SK-N-SH (cell line): Measurements from ENCODE around the gene MFAP2. TPM values are rescaled to one million over a fixed set of nuclear protein-coding genes. Genes with fewer than 3 reads are reported as not detected.
A peak's percentile ranks its signal among the peaks of the same experiment; 100 is the strongest.

ENCODE experiments used
- CTCF ChIA-PET: fragments of 300-600, 350-600 bp; formaldehyde crosslinking; extraction: SDS; loops from one replicate; lab custom pipeline; 2021; lab: Yijun Ruan, JAX
- POLR2A ChIA-PET: fragments of 350-600 bp; sonication (Branson Sonifier 250); formaldehyde crosslinking; extraction: SDS; loops from one replicate; lab custom pipeline; 2020; ENCODE audit warnings: antibody characterized with exemption, inconsistent platforms; lab: Yijun Ruan, JAX
- DNase-seq: peaks from one replicate; pipeline ENCODE4 v3.0.0; 2012
- H2AFZ ChIP-seq: fragments of 200-600 bp; sonication (generic); 2 replicates; pipeline ENCODE4 v1.8.1; 2016; ENCODE audit warnings: antibody characterized with exemption, mild to moderate bottlenecking, low read depth
- H3F3A ChIP-seq: fragments of 200-600 bp; sonication (generic); replicated peaks from 2 replicates; pipeline ENCODE3; 2016; ENCODE audit warnings: antibody characterized with exemption, mild to moderate bottlenecking; ENCODE audit not compliant: insufficient read depth
- H3K27ac ChIP-seq, 2 experiments: fragments of 200-500 bp in 1 of 2; fragments of 200-600 bp in 1 of 2; sonication (Bioruptor generic) in 1 of 2; sonication (generic), shearing (Covaris generic) in 1 of 2; 2 replicates each; pipeline versions ENCODE4 v1.5.1 to v1.6.1; 2014 to 2016; ENCODE audit warnings: low read depth in 2 of 2, inconsistent platforms in 1 of 2, low read length in 1 of 2, mild to moderate bottlenecking in 1 of 2, mixed read lengths in 1 of 2
- H3K27me3 ChIP-seq: fragments of 200-600 bp; sonication (generic), shearing (Covaris generic); 2 replicates; pipeline ENCODE4 v1.6.1; 2016; ENCODE audit warnings: mixed run types; ENCODE audit not compliant: insufficient read depth
- H3K36me3 ChIP-seq, 2 experiments: fragments of 200-500 bp in 1 of 2; fragments of 200-600 bp in 1 of 2; sonication (Bioruptor generic) in 1 of 2; sonication (generic) in 1 of 2; replicated peaks in 1 of 2; 2 replicates each; pipeline versions ENCODE3 to v1.5.1; 2014 to 2016; ENCODE audit warnings: low read length in 1 of 2, mild to moderate bottlenecking in 1 of 2; ENCODE audit not compliant: insufficient read depth in 2 of 2, control insufficient read depth in 1 of 2
- H3K4me1 ChIP-seq, 2 experiments: fragments of 200-500 bp in 1 of 2; fragments of 200-600 bp in 1 of 2; sonication (Bioruptor generic) in 1 of 2; sonication (generic), shearing (Covaris generic) in 1 of 2; 2 replicates each; pipeline versions ENCODE4 v1.5.1 to v1.6.1; 2014 to 2016; ENCODE audit warnings: low read depth in 1 of 2, low read length in 1 of 2, mixed run types in 1 of 2; ENCODE audit not compliant: insufficient read depth in 2 of 2, control insufficient read depth in 1 of 2
- H3K4me2 ChIP-seq: fragments of 200-600 bp; sonication (generic), shearing (Covaris generic); 2 replicates; pipeline ENCODE4 v1.6.1; 2017; ENCODE audit warnings: mixed run types
- H3K4me3 ChIP-seq, 2 experiments: fragments of 200-500 bp in 1 of 2; fragments of 200-600 bp in 1 of 2; sonication (Bioruptor generic) in 1 of 2; sonication (generic), shearing (Covaris generic) in 1 of 2; 2 replicates each; pipeline versions ENCODE4 v1.5.1 to v1.8.1; 2014 to 2016; ENCODE audit warnings: low read depth in 2 of 2, inconsistent platforms in 1 of 2, low read length in 1 of 2, mild to moderate bottlenecking in 1 of 2, mixed read lengths in 1 of 2, moderate library complexity in 1 of 2
- H3K79me2 ChIP-seq: fragments of 200-600 bp; sonication (generic); 2 replicates; pipeline ENCODE4 v1.8.1; 2017; ENCODE audit warnings: mild to moderate bottlenecking; ENCODE audit not compliant: insufficient read depth
- H3K9ac ChIP-seq: fragments of 200-600 bp; sonication (generic); 2 replicates; pipeline ENCODE4 v1.6.1; 2017; ENCODE audit warnings: mixed run types
- H3K9me2 ChIP-seq: fragments of 200-600 bp; sonication (generic); 2 replicates; pipeline ENCODE4 v1.6.1; 2017; ENCODE audit warnings: mixed run types
- H3K9me3 ChIP-seq: fragments of 200-600 bp; sonication (generic); 2 replicates; pipeline ENCODE4 v1.6.1; 2017; ENCODE audit warnings: mixed run types, mild to moderate bottlenecking, moderate library complexity
- H4K20me1 ChIP-seq: fragments of 200-600 bp; sonication (generic); 2 replicates; pipeline ENCODE4 v1.6.1; 2017; ENCODE audit warnings: mild to moderate bottlenecking, mixed run types; ENCODE audit not compliant: insufficient read depth
- CTCF ChIP-seq: fragments of 200-600 bp; sonication (generic); IDR thresholded peaks from 2 replicates; pipeline ENCODE4 v1.6.1; 2017; ENCODE audit warnings: antibody characterized with exemption, mild to moderate bottlenecking, moderate library complexity
- EP300 ChIP-seq, 2 experiments: IDR thresholded peaks; 2 replicates each; pipeline versions ENCODE4 v1.4.0 to v1.6.1; 2012; ENCODE audit warnings: borderline replicate concordance in 1 of 2, low read depth in 1 of 2, low read length in 1 of 2
- FOSL2 ChIP-seq: IDR thresholded peaks from 2 replicates; pipeline ENCODE4 v1.4.0; 2012; ENCODE audit warnings: low read depth, mild to moderate bottlenecking, moderate library complexity, borderline replicate concordance
- FOXM1 ChIP-seq: IDR thresholded peaks from 2 replicates; pipeline ENCODE4 v1.4.0; 2012; ENCODE audit warnings: low read depth, mild to moderate bottlenecking
- GABPA ChIP-seq: IDR thresholded peaks from 2 replicates; pipeline ENCODE4 v1.4.0; 2012; ENCODE audit warnings: low read depth, mild to moderate bottlenecking
- IRF3 ChIP-seq: fragments of 150-350 bp; IDR thresholded peaks from 2 replicates; pipeline ENCODE4 v1.6.1; 2016; ENCODE audit warnings: mild to moderate bottlenecking, low read depth, low read length
- MEF2A ChIP-seq: IDR thresholded peaks from 2 replicates; pipeline ENCODE4 v1.4.0; 2012; ENCODE audit warnings: low read depth, borderline replicate concordance
- NRF1 ChIP-seq: IDR thresholded peaks from 2 replicates; pipeline ENCODE4 v1.6.1; 2012; ENCODE audit warnings: low read depth, mild to moderate bottlenecking, low read length
- RAD21 ChIP-seq: IDR thresholded peaks from 2 replicates; pipeline ENCODE4 v1.6.1; 2012; ENCODE audit warnings: mild to moderate bottlenecking, low read length
- RCOR1 ChIP-seq: fragments of 150-350 bp; IDR thresholded peaks from 2 replicates; pipeline ENCODE4 v1.6.1; 2017; ENCODE audit warnings: antibody characterized with exemption, low read length
- REST ChIP-seq: IDR thresholded peaks from 2 replicates; pipeline ENCODE4 v1.6.1; 2012; ENCODE audit warnings: mild to moderate bottlenecking, low read depth, low read length, moderate library complexity
- RXRA ChIP-seq: IDR thresholded peaks from 2 replicates; pipeline ENCODE4 v1.4.0; 2012; ENCODE audit warnings: low read depth, mild to moderate bottlenecking, borderline replicate concordance
- TCF12 ChIP-seq: IDR thresholded peaks from 2 replicates; pipeline ENCODE4 v1.4.0; 2012
- YY1 ChIP-seq: IDR thresholded peaks from 2 replicates; pipeline ENCODE4 v1.4.0; 2012; ENCODE audit warnings: low read depth, mild to moderate bottlenecking
- ZBTB33 ChIP-seq: IDR thresholded peaks from 2 replicates; pipeline ENCODE4 v1.4.0; 2012; ENCODE audit warnings: low read depth, borderline replicate concordance
- WGBS: methylation state at CpG from one replicate; pipeline ENCODE4 v1.1.6; 2017; ENCODE audit warnings: low lambda C conversion rate; 5-methylcytosine and 5-hydroxymethylcytosine counted together
- polyA plus RNA-seq, 3 experiments: library from polyadenylated mRNA; depleted of rRNA; stranded (reverse); fragments of >200 nt; gene quantifications; 2 replicates each; pipeline ENCODE4 v1.2.3, GENCODE V29; 2012

The MFAP2 gene
- polyA plus RNA-seq, 1 of the 3 experiments (the other 2 are of a cell fraction) = 189 TPM

GRCh38 chr1:16986962-16987361 is 6.5 kb upstream of the MFAP2 start:
- 50% methylated on average over 8 of the region's 16 CpGs for WGBS
- no peaks in the 10 kb centered on the region for H4K20me1 ChIP-seq
- POLR2A ChIA-PET = interaction anchor here (0.9 to 1.1 kb wide), 2 partner anchors 9 to 19 kb away, joined by 3 to 4 read pairs; no protein-coding TSS in a partner anchor

GRCh38 chr1:16986560-16986959 is 6.1 kb upstream of the MFAP2 start:
- ChIA-PET CTCF (interaction anchor here (0.6 to 4.0 kb wide), 20 partner anchors 10 to 62 kb away, joined by 3 to 38 read pairs (median 5); no protein-coding TSS in a partner anchor), POLR2A (interaction anchor here (0.6 to 1.1 kb wide), 2 partner anchors 8 to 17 kb away, joined by 3 to 4 read pairs; no protein-coding TSS in a partner anchor)
- H3K9ac ChIP-seq = no peak overlapping the region
- no peak overlapping the region for H3K4me2 ChIP-seq
- no peak overlapping the region for H3K4me3 ChIP-seq
- no peaks in the 10 kb centered on the region for H4K20me1 ChIP-seq
- H3K79me2 ChIP-seq = no peaks in the 10 kb centered on the region
- no peaks in the 10 kb centered on the region for H3K9me2 ChIP-seq
- H3K9me3 ChIP-seq = no peaks in the 10 kb centered on the region
- peaks cover 10 to 14% of the 10 kb centered on the region in 2 experiments; a peak in 2 of 4 replicates for H3K4me1 ChIP-seq
- no peak for DNase-seq
- peaks cover 3 to 8% of the 10 kb centered on the region in 2 experiments for H3K36me3 ChIP-seq
- H3F3A ChIP-seq = peaks cover 9% of the 10 kb centered on the region
- 76% methylated on average over 8 of the region's 23 CpGs for WGBS
- no peak overlapping the region for H2AFZ ChIP-seq
- no peak overlapping the region for H3K27ac ChIP-seq
- no peaks in the 10 kb centered on the region for H3K27me3 ChIP-seq
- TF ChIP-seq RXRA = no peak
- TF ChIP-seq GABPA = no peak
- no peak for TF ChIP-seq NRF1
- no peak for TF ChIP-seq IRF3
- no peak for TF ChIP-seq TCF12
- no peak for TF ChIP-seq REST
- no peak for TF ChIP-seq ZBTB33
- TF ChIP-seq FOSL2 = no peak
- TF ChIP-seq RCOR1 = no peak
- TF ChIP-seq FOXM1 = no peak
- TF ChIP-seq EP300 (IDR thresholded peaks at IDR 0.05; ENCODE audit: borderline replicate concordance in 1 of 2, low read depth in 1 of 2, low read length in 1 of 2) = no peak
- TF ChIP-seq RAD21 = no peak
- no peak for TF ChIP-seq MEF2A
- no peak for TF ChIP-seq YY1

More at GRCh38 chr1:16986962-16987361, 6.5 kb upstream of the MFAP2 start:
- Histone ChIP-seq H3K27ac (no peak overlapping the region), H3K36me3 (peaks cover 3 to 8% of the 10 kb centered on the region in 2 experiments), H3K4me3 (no peak overlapping the region; a peak in 1 of 4 replicates), H3K4me1 (peaks cover 10% of the 10 kb centered on the region in 2 experiments; a peak in 2 of 4 replicates), H3K27me3 (no peaks in the 10 kb centered on the region), H3K9me3 (no peaks in the 10 kb centered on the region), H3K79me2 (no peaks in the 10 kb centered on the region), H3K4me2 (no peak overlapping the region), H2AFZ (no peak overlapping the region), H3K9ac (no peak overlapping the region), H3K9me2 (no peaks in the 10 kb centered on the region), H3F3A (peaks cover 6% of the 10 kb centered on the region)
- CTCF ChIA-PET = interaction anchor here (0.6 to 4.0 kb wide), 20 partner anchors 8 to 61 kb away, joined by 3 to 38 read pairs (median 5); no protein-coding TSS in a partner anchor
- no peak for TF ChIP-seq RCOR1
- TF ChIP-seq CTCF = peak; percentile 66
- DNase-seq = peak; percentile 88
